Smooth muscle cell (in vitro differentiated cells): ENCODE data around the gene HTRA2. TPM values are rescaled to one million over a fixed set of nuclear protein-coding genes. Genes with fewer than 3 reads are reported as not detected.

Experiments used
- DNase-seq: peaks from one replicate; lab custom pipeline; 2025; ENCODE audit not compliant: unreplicated experiment; lab: John Stamatoyannopoulos, UW
- H2AFZ ChIP-seq: fragments of 200-600 bp; sonication (generic); 2 replicates; pipeline ENCODE4 v1.6.0; 2016; ENCODE audit warnings: antibody characterized with exemption, low read depth, mild to moderate bottlenecking
- H3F3A ChIP-seq: fragments of 200-600 bp; sonication (generic); 2 replicates; pipeline ENCODE4 v1.6.0; 2017; ENCODE audit warnings: antibody characterized with exemption, low read depth
- H3K27ac ChIP-seq: fragments of 200-600 bp; sonication (generic); 2 replicates; pipeline ENCODE4 v1.5.1; 2016; ENCODE audit warnings: low read depth, mild to moderate bottlenecking
- H3K27me3 ChIP-seq: fragments of 200-600 bp; sonication (generic); 2 replicates; pipeline ENCODE4 v1.6.1; 2016; ENCODE audit warnings: low read depth, mild to moderate bottlenecking
- H3K36me3 ChIP-seq: fragments of 200-600 bp; sonication (generic); 2 replicates; pipeline ENCODE4 v1.5.1; 2016; ENCODE audit warnings: low read depth
- H3K4me1 ChIP-seq: fragments of 200-600 bp; sonication (generic); 2 replicates; pipeline ENCODE4 v1.5.1; 2016; ENCODE audit warnings: low read depth
- H3K4me2 ChIP-seq: fragments of 200-600 bp; sonication (generic); 2 replicates; pipeline ENCODE4 v1.6.0; 2016; ENCODE audit warnings: mild to moderate bottlenecking
- H3K4me3 ChIP-seq: fragments of 200-600 bp; sonication (generic); 2 replicates; pipeline ENCODE4 v1.5.1; 2016; ENCODE audit warnings: mild to moderate bottlenecking
- H3K79me2 ChIP-seq: fragments of 200-600 bp; sonication (generic); 2 replicates; pipeline ENCODE4 v1.6.0; 2016; ENCODE audit warnings: low read depth, mild to moderate bottlenecking
- H3K9ac ChIP-seq: fragments of 200-600 bp; sonication (generic); 2 replicates; pipeline ENCODE4 v1.6.0; 2016; ENCODE audit warnings: low read depth
- H3K9me3 ChIP-seq: fragments of 200-600 bp; sonication (generic); replicated peaks from 2 replicates; pipeline ENCODE4 v1.5.1; 2016; ENCODE audit warnings: low read depth
- H4K20me1 ChIP-seq: fragments of 200-600 bp; sonication (generic); 2 replicates; pipeline ENCODE4 v1.6.0; 2016; ENCODE audit warnings: low read depth
- CTCF ChIP-seq: fragments of 200-600 bp; sonication (generic); IDR thresholded peaks from 2 replicates; pipeline ENCODE4 v1.5.1; 2017; ENCODE audit warnings: borderline replicate concordance, mild to moderate bottlenecking, antibody characterized with exemption; ENCODE audit not compliant: insufficient read depth, poor library complexity, severe bottlenecking
- WGBS: methylation state at CpG from one replicate; pipeline ENCODE4 v1.1.7; 2016; ENCODE audit warnings: low lambda C conversion rate; 5-methylcytosine and 5-hydroxymethylcytosine counted together
- polyA plus RNA-seq: library from polyadenylated mRNA; unstranded; fragments of >200 nt; fragmentation: Nextera tagmentation; extraction: Ambion mirVana; gene quantifications from 2 replicates; pipeline ENCODE4 v1.2.1, GENCODE V29; 2016
- total RNA-seq: library from RNA; depleted of rRNA; stranded (reverse); fragments of >200 nt; gene quantifications from 2 replicates; pipeline ENCODE4 v1.2.3, GENCODE V29; 2014

The HTRA2 gene
- total and polyA plus RNA-seq, 2 experiments from 2014 or later: 19.1 to 30.4 TPM

- 93% methylated on average over 3 of the region's 3 CpGs for WGBS
- no peak overlapping the region for H3K4me3 ChIP-seq
- no peak overlapping the region for H2AFZ ChIP-seq
- H3K9me3 ChIP-seq: no peaks in the 10 kb centered on the region
- H3K36me3 ChIP-seq: peaks cover 3% of the 10 kb centered on the region
- peaks cover 51% of the 10 kb centered on the region for H4K20me1 ChIP-seq
- no peak overlapping the region for H3K27ac ChIP-seq
- H3F3A ChIP-seq: no peaks in the 10 kb centered on the region
- H3K9ac ChIP-seq: no peak overlapping the region
- peaks cover 32% of the 10 kb centered on the region for H3K79me2 ChIP-seq
- no peak for TF ChIP-seq CTCF
- H3K27me3 ChIP-seq: no peaks in the 10 kb centered on the region
- DNase-seq: no peak
- H3K4me1 ChIP-seq: peaks cover 19% of the 10 kb centered on the region
- H3K4me2 ChIP-seq: no peak overlapping the region
Measured at GRCh38 chr2:74546004-74546403, 16.3 kb downstream of the HTRA2 start.

- peaks cover 23% of the 10 kb centered on the region for H3K4me1 ChIP-seq
- peaks cover 8% of the 10 kb centered on the region for H3F3A ChIP-seq
- H3K36me3 ChIP-seq: peaks cover 3% of the 10 kb centered on the region
- H2AFZ ChIP-seq: peak overlapping the region; percentile 73
- H3K27me3 ChIP-seq: no peaks in the 10 kb centered on the region
- peaks cover 52% of the 10 kb centered on the region for H3K79me2 ChIP-seq
- H3K4me2 ChIP-seq: peak overlapping the region; percentile 98
- H3K4me3 ChIP-seq: peak overlapping the region; percentile 68
- DNase-seq: no peak
- 10% methylated on average over 23 of the region's 26 CpGs for WGBS
- TF ChIP-seq CTCF: no peak
- peaks cover 65% of the 10 kb centered on the region for H4K20me1 ChIP-seq
- H3K9ac ChIP-seq: no peak overlapping the region
- H3K27ac ChIP-seq: peak overlapping the region; percentile 27
- no peaks in the 10 kb centered on the region for H3K9me3 ChIP-seq
Measured at GRCh38 chr2:74548285-74548899, 18.7 kb downstream of the HTRA2 start.

- H3K4me3 ChIP-seq: peak overlapping the region; percentile 68
- peaks cover 61% of the 10 kb centered on the region for H4K20me1 ChIP-seq
- peak overlapping the region; percentile 98 for H3K4me2 ChIP-seq
- H3K27ac ChIP-seq: peak overlapping the region; percentile 37
- no peaks in the 10 kb centered on the region for H3K27me3 ChIP-seq
- H3K4me1 ChIP-seq: peaks cover 23% of the 10 kb centered on the region
- 3% methylated on average over 78 of the region's 85 CpGs for WGBS
- peaks cover 8% of the 10 kb centered on the region for H3F3A ChIP-seq
- H3K9ac ChIP-seq: no peak overlapping the region
- TF ChIP-seq CTCF: no peak
- DNase-seq: no peak
- peaks cover 3% of the 10 kb centered on the region for H3K36me3 ChIP-seq
- peaks cover 53% of the 10 kb centered on the region for H3K79me2 ChIP-seq
- H2AFZ ChIP-seq: peak overlapping the region; percentile 73
- H3K9me3 ChIP-seq: no peaks in the 10 kb centered on the region
Measured at GRCh38 chr2:74548900-74549826, 19.4 kb downstream of the HTRA2 start.
